Measurements from ENCODE around the gene SMG7. TPM values are rescaled to one million over a fixed set of nuclear protein-coding genes. Genes with fewer than 3 reads are reported as not detected.

The SMG7 gene
- total RNA-seq, 3 donors from 2014 or later (not counting 1 experiment from before 2014, with no cell fraction given) = 56.5 to 78.5 (median 75.6) TPM

- Histone ChIP-seq H3K4me1 (ENCODE audit: control insufficient read depth, insufficient read depth, low read length) (peaks cover 30% of the 10 kb centered on the region), H3K9me3 (ENCODE audit: control insufficient read depth, insufficient read depth, low read length) (no peaks in the 10 kb centered on the region), H3K36me3 (ENCODE audit: control insufficient read depth, insufficient read depth, low read length) (no peaks in the 10 kb centered on the region), H3K4me3 (ENCODE audit: low read length) (peak within 1 kb of the TSS; percentile 13), H3K27me3 (ENCODE audit: control insufficient read depth, insufficient read depth, low read length) (no peaks in the 10 kb centered on the region), H3K27ac (ENCODE audit: low read length) (peak within 1 kb of the TSS; percentile 70)
- ATAC-seq = peak; percentile 47 to 82 (median 54)
- intact Hi-C loops (cut with micrococcal nuclease) = no loop called here
- Mint-ChIP-seq H3K4me1 (peaks cover 0 to 5% of the 10 kb centered on the region in 2 donors), H3K9me3 (no peaks in the 10 kb centered on the region), H3K36me3 (no peaks in the 10 kb centered on the region), H3K27ac (no peak within 1 kb of the TSS), H3K4me3 (no peak within 1 kb of the TSS), H3K27me3 (ENCODE audit: low read depth in 2 of 2) (peaks cover 9 to 10% of the 10 kb centered on the region in 2 donors)
- peak in 1 of 2 donors; percentile 29 for DNase-seq
- 54% methylated on average over 5 of the region's 6 CpGs for WGBS (ENCODE audit: insufficient coverage)
- TF ChIP-seq CTCF (IDR thresholded peaks at IDR 0.05) = no peak
Observed at GRCh38 chr1:183590244-183591191, 118.2 kb downstream of the SMG7 start, which contains the start of gene NCF2. Gene NCF2, minus strand, starts transcription at chr1:183590459. Its CDS starts 130 bp downstream, at chr1:183590329.

DNA sequence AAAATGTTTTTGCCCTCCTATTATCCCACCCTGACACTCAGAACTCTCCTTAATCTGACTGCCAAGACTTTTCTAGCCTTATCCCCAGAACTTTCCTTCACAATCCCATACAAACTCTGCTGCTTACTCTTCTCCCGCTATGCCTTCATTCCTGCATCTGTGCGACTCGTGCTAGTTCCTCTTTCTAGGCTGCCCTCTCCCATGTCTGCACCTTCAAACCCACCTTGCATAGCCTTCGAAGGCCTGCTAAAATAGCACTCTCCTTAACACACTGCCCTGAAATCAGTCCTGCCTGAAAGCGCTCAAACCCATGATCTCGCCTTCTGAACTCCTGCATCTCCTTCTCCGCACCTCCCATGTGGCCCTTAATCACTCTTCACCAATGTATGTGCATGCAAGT, 120.4 kb downstream of the SMG7 start:
- no peaks in the 10 kb centered on the region for H3K27me3 ChIP-seq (ENCODE audit: control insufficient read depth, insufficient read depth, low read length)
- 73% methylated on average over 7 of the region's 7 CpGs for WGBS (ENCODE audit: insufficient coverage)
- H3K4me1 ChIP-seq (ENCODE audit: control insufficient read depth, insufficient read depth, low read length) = peaks cover 30% of the 10 kb centered on the region
- no peak for ATAC-seq
- Mint-ChIP-seq H3K4me3 (no peak overlapping the region), H3K9me3 (no peaks in the 10 kb centered on the region), H3K27ac (no peak overlapping the region), H3K4me1 (peaks cover 0 to 5% of the 10 kb centered on the region in 2 donors), H3K27me3 (ENCODE audit: low read depth in 2 of 2) (peaks cover 9 to 10% of the 10 kb centered on the region in 2 donors), H3K36me3 (no peaks in the 10 kb centered on the region)
- H3K27ac ChIP-seq (ENCODE audit: low read length) = no peak overlapping the region
- no peak for TF ChIP-seq CTCF (IDR thresholded peaks at IDR 0.05)
- DNase-seq = no peak
- no peaks in the 10 kb centered on the region for H3K36me3 ChIP-seq (ENCODE audit: control insufficient read depth, insufficient read depth, low read length)
- H3K4me3 ChIP-seq (ENCODE audit: low read length) = no peak overlapping the region
- H3K9me3 ChIP-seq (ENCODE audit: control insufficient read depth, insufficient read depth, low read length) = no peaks in the 10 kb centered on the region
- intact Hi-C loops (cut with micrococcal nuclease) = no loop called here

DNA sequence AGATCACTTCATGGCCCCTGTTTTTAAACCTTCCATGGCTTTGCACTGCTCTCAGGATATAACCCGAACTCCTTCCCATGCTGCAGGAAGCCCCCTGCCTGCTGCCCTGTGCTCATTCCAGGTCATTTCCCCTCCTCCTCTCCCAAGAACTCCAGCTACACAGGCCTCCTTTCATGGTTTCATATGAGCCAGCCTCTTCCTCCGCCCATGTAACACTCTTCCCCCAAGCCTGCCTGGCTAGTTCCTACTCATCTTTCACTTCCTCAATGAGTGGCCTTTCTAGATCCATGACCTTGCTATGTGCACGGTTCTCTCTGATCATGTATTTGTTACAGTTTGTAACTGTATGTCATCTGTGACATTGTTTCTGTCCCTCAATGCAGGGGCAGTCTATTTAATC, 121.1 kb downstream of the SMG7 start:
- no peak overlapping the region for H3K4me3 ChIP-seq (ENCODE audit: low read length)

More for the DNA sequence above, 121.1 kb downstream of the SMG7 start:
- H3K9me3 ChIP-seq (ENCODE audit: control insufficient read depth, insufficient read depth, low read length) = no peaks in the 10 kb centered on the region
- DNase-seq (no peak), ATAC-seq (no peak)
- intact Hi-C loops (cut with micrococcal nuclease) = no loop called here
- H3K27me3 ChIP-seq (ENCODE audit: control insufficient read depth, insufficient read depth, low read length) = no peaks in the 10 kb centered on the region
- H3K36me3 ChIP-seq (ENCODE audit: control insufficient read depth, insufficient read depth, low read length) = no peaks in the 10 kb centered on the region
- Mint-ChIP-seq H3K36me3 (no peaks in the 10 kb centered on the region), H3K4me1 (peaks cover 5 to 9% of the 10 kb centered on the region in 2 donors), H3K27ac (no peak overlapping the region), H3K4me3 (no peak overlapping the region), H3K27me3 (ENCODE audit: low read depth in 2 of 2) (peaks cover 9 to 10% of the 10 kb centered on the region in 2 donors), H3K9me3 (no peaks in the 10 kb centered on the region)
- TF ChIP-seq CTCF (IDR thresholded peaks at IDR 0.05) = no peak
- peak overlapping the region; percentile 13 for H3K27ac ChIP-seq (ENCODE audit: low read length)
- peaks cover 30% of the 10 kb centered on the region for H3K4me1 ChIP-seq (ENCODE audit: control insufficient read depth, insufficient read depth, low read length)
- WGBS (ENCODE audit: insufficient coverage) = 63% methylated on average over 3 of the region's 3 CpGs
